GM19351 (cell line): ENCODE data around the gene LIN9.

Source experiments
- ATAC-seq: cut with Tn5 transposase; IDR thresholded peaks from one replicate; pipeline ENCODE4 v1.9.1; 2021; ENCODE audit warnings: mild to moderate bottlenecking, moderate library complexity; ENCODE audit not compliant: unreplicated experiment

LIN9 gene

DNA sequence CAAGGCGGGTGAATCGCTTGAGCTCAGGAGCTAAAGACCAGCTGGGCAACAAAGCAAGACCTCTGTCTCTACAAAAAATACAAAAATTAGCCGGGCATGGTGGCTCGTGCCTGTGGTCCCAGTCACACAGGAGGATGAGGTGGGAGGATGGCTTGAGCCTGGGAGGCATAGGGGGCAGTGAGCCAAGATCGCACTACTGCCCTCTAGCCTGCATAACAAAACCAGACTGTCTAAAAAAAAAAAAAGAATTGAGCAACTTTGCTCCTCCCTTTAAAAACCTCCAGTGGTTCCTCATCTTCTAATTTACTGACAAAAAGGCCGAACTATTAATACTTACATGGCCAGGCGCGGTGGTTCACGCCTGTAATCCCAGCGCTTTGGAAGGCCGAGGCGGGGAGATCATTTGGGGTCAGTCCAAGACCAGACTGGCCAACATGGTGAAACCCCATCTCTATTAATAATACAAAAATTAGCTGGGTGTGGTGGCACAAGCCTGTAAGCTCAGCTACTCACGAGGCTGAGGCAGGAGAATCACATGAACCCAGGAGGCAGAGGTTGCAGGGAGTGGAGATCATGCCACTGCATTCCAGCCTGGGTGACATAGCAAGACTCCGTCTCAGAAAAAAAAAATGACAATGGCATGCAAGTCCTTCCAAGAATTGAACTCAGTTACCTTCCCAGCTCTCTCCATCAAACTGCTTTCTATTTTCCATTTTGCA, 126.8 kb downstream of the LIN9 start:
- no peak for ATAC-seq
